GM19099 (cell line): ENCODE results near the gene IFT80.

Experiments used
- POLR2A ChIP-seq: IDR thresholded peaks from 3 replicates; pipeline ENCODE4 v1.6.1; 2011; ENCODE audit warnings: low read depth; ENCODE audit not compliant: insufficient read length; ENCODE audit errors: extremely low read depth

The IFT80 gene

GRCh38 chr3:160399125-160400029 is at the start of gene IFT80, which contains the start of gene SMC4:
TSS of gene IFT80 (minus strand) at chr3:160399225. CDS start at chr3:160384600, 14,625 bp downstream.
TSS of gene SMC4 (plus strand) at chr3:160399650. CDS start at chr3:160400827, 1,177 bp downstream.
- TF ChIP-seq POLR2A: peak; percentile 85

DNA sequence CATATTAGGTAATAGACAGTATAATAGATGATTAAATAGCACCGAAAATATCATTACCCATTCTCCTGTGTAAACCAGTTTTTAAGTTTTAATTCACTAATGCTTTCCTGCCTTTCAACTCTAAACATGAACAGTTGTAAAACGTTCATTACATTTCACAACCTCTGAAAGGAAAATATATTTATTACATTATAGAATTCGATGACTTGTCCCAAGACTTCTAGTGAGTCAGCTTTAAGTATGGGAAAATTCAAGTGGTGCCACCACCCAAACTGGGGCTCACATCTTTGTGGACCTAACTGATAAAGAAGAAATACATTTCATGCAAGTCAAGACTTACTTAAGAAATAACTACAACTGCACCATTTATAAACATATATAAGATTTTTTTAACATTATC is 48.5 kb upstream of the IFT80 start:
- no peak for TF ChIP-seq POLR2A

DNA sequence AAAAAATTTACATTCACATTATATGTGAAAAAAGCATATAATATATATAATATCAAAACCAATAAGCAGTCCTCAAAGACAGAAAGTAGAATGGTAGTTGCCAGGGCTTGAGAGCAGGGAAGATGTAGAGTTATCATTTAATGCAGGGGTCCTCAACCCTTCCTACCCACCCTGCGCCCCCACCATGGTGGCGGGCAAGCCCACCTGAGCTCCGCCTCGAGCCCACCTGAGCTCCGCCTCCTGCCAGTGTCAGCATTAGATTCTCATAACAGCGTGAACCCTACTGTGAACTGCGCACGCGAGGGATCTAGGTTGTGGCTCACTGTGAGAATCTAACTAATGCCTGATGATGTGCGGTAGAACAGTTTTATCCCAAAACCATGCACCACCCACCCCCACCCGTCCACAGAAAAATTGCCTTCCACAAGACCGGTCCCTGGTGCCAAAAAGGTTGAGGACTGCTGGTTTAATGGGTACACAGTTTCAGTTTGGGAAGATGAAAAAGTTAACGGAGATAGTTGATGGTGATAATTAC is 47.6 kb upstream of the IFT80 start:
- TF ChIP-seq POLR2A: no peak

DNA sequence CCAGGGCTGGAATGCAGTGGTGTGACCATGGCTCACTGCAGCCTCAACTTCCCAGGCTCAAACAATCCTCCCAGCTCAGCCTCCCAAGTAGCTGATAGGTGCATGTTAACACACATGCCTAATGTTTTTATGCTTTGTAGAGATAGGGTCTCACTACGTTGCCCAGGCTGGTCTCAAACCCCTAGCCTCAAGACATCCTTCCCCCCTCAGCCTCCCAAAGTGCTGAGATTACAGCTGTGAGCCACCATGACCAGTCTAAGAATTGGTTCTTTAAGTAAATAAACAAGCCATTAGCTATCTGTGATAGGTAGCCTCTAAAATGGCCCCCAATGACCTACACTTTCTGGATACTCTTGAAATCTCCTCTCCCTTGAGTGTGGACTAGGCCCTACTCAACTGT is 46.8 kb upstream of the IFT80 start:
- no peak for TF ChIP-seq POLR2A

- TF ChIP-seq POLR2A: no peak
Measured at GRCh38 chr3:160444411-160444810, 45.4 kb upstream of the IFT80 start.

- TF ChIP-seq POLR2A: no peak
Measured at GRCh38 chr3:160440687-160441086, 41.7 kb upstream of the IFT80 start.

- no peak for TF ChIP-seq POLR2A
Measured at GRCh38 chr3:160437083-160437455, 38.0 kb upstream of the IFT80 start.

DNA sequence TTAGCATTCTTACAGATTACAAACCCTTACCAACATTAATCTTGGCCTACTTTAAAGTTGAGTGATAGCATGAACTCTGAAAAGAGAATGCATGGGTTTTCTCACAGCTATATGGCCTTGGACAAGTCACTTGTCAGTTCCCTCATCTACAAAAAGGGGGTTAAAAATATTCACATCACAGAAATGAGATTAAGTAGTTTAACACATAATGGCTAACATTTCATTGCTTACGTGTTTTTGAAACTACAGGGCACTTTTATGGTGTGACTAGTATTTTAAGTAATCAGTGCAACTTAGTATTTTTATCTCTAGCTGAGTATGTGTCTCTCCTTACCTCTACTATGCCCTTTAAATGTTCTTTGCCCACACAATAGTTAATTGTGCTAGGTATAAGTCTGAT is 36.7 kb upstream of the IFT80 start:
- no peak for TF ChIP-seq POLR2A

DNA sequence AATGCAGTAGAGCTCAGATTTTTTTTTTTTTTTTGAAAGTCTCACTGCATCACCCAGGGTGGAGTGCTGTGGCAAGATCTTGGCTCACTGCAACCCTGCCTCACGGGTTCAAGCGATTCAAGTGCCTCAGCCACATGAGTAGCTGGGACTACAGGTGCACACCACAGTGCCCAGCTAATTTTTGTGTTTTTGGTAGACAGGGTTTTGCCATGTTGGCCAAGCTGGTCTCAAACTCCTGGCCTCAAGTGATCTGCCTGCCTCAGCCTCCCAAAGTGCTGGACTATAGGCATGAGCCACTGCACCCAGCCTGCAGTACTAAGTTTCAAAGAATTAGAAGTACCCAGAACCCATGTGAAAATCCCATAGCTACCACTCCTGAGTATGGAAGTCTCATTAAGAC is 36.1 kb upstream of the IFT80 start:
- TF ChIP-seq POLR2A: no peak

DNA sequence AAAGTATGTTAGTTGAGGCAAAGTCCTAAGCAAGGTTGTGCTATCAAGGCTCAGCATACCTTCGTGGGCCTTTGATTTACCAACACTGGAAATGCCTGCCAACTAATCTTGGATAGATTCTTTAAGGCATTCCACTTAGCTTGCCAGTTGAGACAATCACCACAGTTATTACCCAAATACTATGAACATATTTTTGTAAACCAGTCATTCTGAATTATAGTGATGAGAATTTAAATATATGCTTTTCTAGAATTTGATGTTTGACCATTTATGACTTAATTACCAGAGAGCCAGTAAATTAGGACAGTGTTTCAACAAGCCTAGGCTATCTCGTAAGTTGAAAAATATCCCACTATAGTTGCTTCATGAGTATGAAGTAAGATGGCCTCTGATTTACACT is 35.0 kb upstream of the IFT80 start:
- no peak for TF ChIP-seq POLR2A

- TF ChIP-seq POLR2A: no peak
Measured at GRCh38 chr3:160427832-160428424, 28.9 kb upstream of the IFT80 start.

DNA sequence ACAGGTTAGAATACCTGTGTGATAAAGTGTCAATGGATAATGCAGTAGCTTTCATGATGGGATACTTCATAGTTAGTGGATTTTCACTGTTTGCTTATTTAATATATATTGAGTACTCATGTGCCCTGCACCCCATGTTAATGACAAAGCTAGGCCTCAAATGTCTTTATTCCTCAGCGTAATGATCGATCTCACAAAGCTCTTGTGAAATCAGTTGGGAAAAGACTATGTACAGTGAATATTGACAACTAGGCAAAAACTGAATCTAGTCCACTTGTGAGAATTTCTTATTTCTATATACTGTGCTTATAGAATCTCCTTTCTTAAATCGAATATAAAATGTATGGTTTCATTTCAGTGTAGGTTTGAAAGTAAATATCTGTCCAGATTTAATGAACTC is 18.3 kb upstream of the IFT80 start:
- TF ChIP-seq POLR2A: no peak

DNA sequence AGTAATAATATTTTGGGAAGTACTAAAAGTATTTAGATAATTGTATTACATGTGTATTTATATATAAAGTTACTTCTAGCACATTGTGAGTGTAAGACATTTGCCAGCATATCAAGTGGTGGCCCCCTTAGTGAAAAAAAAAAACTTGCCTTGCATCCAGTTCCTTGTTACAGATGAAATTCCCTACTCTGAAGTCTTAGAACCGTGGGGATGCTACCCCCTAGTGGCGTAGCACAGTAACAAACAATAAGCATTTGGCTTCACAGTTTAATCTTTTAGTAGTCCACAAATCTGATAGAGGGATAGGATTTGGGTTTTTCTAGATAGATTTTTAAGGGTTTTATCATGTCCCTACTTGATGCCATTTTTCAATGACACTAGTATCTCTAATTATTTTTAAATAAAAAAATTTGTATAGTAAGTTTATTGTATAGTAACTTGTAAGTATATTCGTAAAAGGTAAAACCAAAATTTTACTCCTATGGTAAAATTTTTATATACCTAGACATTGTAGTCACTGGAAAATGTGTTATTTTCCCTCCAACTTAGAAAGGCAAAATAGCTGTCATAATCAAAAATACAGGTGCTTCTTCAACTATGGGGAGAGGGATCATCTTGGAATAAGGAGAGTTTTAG is 14.7 kb upstream of the IFT80 start:
- no peak for TF ChIP-seq POLR2A

DNA sequence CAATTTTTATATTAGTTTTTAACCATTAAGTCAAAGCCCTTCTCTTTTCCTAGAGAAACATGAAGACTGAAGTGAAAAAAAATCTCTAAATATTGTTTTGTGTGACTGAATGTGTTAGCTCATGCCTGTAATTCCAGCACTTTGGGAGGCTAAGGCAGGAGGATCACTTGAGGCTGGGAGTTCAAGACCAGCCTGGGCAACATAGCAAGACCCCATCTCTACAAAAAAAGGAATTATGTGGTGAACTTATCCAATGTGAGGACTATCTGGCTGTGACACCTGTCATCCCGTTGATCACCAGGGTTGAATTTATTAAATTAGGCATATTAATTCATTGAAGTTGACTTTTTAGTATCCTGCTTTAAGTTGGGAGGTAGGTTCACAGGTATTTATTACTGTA is 13.5 kb upstream of the IFT80 start:
- TF ChIP-seq POLR2A: no peak

DNA sequence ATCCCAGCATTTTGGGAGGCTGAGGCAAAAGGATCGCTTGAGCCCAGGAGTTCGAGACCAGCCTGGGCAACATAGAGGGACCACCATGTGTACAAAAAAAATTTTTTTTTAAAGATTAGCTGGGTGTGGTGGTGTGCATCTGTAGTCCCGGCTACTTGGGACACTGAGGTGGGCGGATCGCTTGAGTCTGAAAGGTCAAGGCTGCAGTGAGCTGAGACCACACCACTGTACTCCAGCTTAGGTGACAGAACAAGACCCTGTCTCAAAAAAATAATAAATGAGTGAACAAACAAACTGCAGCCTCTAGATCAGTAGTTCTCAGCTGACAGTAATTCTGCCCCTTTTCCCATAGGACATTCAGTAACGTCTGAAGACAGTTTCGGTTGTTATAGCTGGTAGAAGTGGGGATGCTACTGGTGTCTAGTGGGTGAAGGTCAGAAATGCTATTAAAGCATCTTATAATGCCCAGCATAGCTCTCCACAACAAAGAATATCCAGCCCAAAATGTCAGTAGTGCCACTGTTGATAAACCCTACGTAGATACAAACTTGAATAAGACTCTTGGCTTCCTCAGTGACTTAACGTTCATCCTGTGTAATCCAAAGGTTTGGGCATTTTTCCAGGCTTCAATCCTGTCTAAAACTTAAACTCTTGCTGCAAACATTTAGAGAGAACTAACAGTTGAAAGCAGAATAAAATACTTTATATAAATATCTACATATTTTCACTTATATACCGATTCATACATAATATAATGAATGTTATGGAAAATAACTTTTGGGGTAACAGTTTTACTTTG is 11.0 kb upstream of the IFT80 start:
- no peak for TF ChIP-seq POLR2A

DNA sequence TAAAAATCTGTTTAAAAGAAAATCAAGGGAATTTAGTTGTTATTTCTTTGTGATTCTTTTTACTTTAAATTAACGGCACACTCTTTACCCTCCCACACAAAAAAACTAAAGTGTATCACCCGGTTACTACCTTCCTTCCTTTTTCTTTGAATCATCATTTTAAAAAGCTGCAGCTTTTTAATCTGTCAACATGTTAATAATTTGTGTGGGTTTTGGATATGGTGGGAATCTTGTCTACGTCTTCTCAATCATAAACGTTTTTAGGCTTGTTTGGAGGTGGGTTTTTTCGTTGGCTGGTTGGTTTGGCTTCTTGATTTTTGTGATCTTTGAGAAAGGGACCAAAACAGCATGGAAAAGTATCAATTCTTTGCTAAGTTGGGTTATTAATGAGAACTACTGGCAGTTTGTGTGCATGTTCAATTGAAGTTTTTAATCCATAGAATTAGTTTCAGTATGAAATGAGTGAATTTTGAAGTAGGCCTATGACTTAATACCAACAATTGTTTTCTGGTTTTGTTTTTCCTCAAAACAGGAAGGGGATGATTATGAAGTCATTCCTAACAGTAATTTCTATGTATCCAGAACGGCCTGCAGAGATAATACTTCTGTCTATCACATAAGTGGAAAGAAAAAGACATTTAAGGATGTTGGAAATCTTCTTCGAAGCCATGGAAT is 4.9 kb upstream of the IFT80 start:
- TF ChIP-seq POLR2A: no peak
